HG03521 (cell line): Measurements from ENCODE around the gene AFM.

Experiments used
- ATAC-seq: cut with Tn5 transposase; IDR thresholded peaks from one replicate; pipeline ENCODE4 v1.9.1; 2021; ENCODE audit warnings: mild to moderate bottlenecking, moderate library complexity; ENCODE audit not compliant: unreplicated experiment

The AFM gene

GRCh38 chr4:73450398-73451004, 31.0 kb upstream of the AFM start:
- no peak for ATAC-seq

GRCh38 chr4:73451404-73451803, 30.1 kb upstream of the AFM start:
- ATAC-seq = no peak

DNA sequence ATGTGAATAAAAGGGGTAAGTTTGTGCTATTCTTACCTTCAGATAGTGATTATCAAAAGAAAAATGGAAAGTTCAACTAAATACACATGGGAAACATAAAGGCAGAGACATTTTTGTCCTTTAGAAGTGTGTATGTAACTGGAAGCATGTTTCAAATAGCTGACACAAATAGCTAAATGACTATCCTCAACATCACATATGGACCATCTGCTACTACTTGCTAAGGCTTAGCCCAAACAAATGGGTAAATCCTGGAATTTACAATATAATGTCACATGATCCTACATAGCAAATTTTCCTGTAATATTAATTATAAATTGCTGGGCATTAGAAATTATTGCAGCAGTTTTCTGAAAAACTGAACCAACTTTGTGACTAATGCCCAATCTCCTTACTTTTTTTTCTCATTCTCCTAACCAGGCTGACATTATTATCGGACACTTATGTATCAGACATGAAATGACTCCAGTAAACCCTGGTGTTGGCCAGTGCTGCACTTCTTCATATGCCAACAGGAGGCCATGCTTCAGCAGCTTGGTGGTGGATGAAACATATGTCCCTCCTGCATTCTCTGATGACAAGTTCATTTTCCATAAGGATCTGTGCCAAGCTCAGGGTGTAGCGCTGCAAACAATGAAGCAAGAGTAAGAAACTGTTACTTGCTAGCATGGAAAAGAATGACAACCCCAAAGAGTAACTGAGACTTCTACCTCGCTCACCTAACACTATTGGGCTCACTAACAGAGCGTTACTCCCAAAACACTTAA, 29.4 kb upstream of the AFM start:
- no peak for ATAC-seq

GRCh38 chr4:73452953-73453700, 28.4 kb upstream of the AFM start:
- no peak for ATAC-seq

GRCh38 chr4:73453701-73454005, 27.9 kb upstream of the AFM start:
- ATAC-seq = no peak

- ATAC-seq = no peak
Measured at GRCh38 chr4:73454920-73455319, 26.6 kb upstream of the AFM start.

GRCh38 chr4:73456177-73457022, 25.1 kb upstream of the AFM start:
- ATAC-seq = no peak

- ATAC-seq = no peak
Measured at GRCh38 chr4:73458184-73459047, 23.1 kb upstream of the AFM start.

DNA sequence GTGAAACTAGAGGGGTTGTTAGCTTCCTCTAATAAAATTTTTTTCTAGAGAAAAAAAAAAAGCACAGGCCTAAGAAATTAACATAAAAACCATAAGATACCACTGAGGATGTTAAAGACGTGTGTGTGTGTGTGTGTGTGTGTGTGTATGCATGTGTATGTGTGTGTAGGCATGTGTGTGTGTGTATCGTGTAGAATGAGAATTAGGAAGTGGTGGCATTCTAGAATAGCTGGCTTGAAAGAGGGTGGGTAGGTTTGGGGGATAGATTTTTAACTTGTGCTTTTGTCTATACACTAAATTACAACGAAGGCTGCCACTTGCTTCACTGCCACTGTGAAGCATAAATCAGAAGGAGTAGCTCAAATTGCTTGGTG, 22.5 kb upstream of the AFM start:
- no peak for ATAC-seq

- no peak for ATAC-seq
Measured at GRCh38 chr4:73460913-73461522, 20.5 kb upstream of the AFM start.

DNA sequence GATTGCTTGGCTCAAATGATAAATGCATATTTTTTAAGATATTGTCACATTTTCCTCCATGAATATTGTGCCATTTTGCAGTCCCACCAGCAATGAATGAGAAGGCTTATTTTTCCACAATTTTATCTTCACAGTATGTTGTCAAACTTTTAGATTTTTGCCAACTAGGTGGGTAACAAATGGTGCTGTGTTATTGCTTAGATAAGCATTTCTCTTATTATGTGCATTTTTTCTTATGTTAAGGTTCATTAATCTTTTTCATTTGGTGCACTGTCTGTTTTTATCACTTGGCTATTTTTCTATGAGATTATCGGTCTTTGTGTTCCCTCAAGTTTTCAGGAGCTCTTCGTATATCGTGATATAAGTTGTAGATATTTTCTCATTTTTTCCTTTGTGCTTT, 13.4 kb upstream of the AFM start:
- ATAC-seq = no peak

DNA sequence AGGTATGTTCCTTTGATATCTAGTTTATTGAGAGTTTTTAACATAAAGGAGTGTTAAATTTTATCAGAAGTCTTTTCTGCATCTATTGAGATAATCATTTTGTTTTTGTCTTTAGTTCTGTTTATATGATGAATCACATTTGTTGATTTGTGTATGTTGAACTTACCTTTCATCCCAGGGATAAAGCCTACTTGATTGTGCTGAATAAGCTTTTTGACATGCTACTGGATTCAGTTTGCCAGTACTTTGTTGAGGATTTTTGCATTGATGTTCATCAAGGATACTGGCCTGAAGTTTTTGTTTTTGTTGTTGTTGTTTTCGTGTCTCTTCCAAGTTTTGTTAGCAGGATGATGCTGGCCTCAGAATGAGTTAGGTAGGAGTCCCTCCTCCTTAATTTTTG, 10.8 kb upstream of the AFM start:
- no peak for ATAC-seq

DNA sequence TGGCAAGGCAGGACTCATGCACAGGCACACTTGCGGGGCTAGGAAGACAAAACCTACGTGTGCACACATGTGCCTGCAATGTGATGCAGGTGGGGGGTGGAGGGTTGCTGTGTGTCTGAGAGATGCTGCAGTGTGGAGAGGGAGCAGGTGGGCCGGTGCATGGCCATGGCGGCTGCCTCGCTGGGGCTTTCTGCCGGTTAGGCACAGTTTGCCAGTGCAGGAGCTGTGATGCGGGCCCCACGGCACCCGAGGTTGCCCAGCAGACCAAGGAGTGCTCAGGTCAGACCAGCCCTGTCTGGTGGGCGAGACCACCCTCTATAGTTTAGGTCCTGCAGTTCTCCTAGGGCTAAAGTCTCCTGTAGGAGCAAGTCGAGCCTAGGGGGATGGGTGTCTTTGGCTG, 4.4 kb upstream of the AFM start:
- ATAC-seq = no peak

GRCh38 chr4:73479323-73479722, 2.2 kb upstream of the AFM start:
- no peak for ATAC-seq

DNA sequence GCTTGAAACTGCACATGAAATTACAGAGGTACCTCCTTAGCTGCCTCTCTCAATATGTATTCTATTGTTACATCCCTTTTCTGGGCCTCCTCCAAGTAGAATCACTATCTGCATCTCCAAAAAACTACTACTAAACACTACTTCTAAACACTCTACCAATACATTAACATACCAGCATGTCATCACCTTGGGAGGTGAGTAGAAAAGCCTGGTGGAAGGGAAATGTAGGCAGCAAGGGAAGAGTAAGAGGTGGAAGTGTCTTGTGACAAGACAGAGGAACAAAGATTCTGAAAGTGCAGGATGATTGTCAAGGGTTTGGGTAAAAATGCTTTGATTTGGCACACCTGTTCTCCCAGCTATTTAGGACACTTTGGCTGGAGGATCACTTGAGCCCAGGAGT, 3.5 kb downstream of the AFM start:
- no peak for ATAC-seq

DNA sequence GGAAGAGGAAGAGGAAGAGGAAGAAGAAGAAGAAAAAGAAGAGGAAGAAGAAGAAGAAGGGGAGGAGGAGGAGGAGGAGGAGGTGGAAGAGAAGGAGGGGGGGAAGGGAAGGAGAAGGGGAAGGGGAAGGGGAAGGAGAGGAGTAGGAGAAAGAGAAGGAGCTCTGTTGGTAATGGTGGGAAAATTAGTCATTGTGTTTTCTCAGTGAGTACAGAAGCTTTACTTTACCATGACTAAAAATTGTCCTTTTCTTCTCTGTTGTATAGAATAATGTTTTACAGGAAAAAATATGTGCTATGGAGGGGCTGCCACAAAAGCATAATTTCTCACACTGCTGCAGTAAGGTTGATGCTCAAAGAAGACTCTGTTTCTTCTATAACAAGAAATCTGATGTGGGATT, 4.1 kb downstream of the AFM start:
- no peak for ATAC-seq

GRCh38 chr4:73486497-73486896, 5.0 kb downstream of the AFM start:
- no peak for ATAC-seq

GRCh38 chr4:73487233-73487632, 5.7 kb downstream of the AFM start:
- no peak for ATAC-seq

- no peak for ATAC-seq
Measured at GRCh38 chr4:73499996-73500765, 18.6 kb downstream of the AFM start.
